GM12892 (cell line): ENCODE data around the gene DELE1. TPM values are rescaled to one million over a fixed set of nuclear protein-coding genes. Genes with fewer than 3 reads are reported as not detected.

Experiments
- DNase-seq: peaks from one replicate; pipeline ENCODE4 v3.0.0; 2011; ENCODE audit not compliant: insufficient read length
- FAIRE-seq: peaks from 2 replicates; lab custom pipeline; 2011; peaks lifted over from hg19 to GRCh38; lab: Jason Lieb, UNC
- POLR2A ChIP-seq: IDR thresholded peaks from 2 replicates; pipeline ENCODE4 v1.6.1; 2011; ENCODE audit warnings: low read depth, low read length, control low read depth
- POLR2AphosphoS5 ChIP-seq: IDR thresholded peaks from 2 replicates; pipeline ENCODE4 v1.6.1; 2011; ENCODE audit warnings: low read depth, low read length, control low read depth
- TAF1 ChIP-seq: IDR thresholded peaks from 2 replicates; pipeline ENCODE4 v1.6.1; 2011; ENCODE audit warnings: low read depth, mild to moderate bottlenecking, control low read depth, low read length, borderline replicate concordance
- polyA plus RNA-seq: library from polyadenylated mRNA; unstranded; fragments of >200 nt; gene quantifications from one replicate; pipeline ENCODE4 v1.2.1, GENCODE V29; 2012; ENCODE audit warnings: missing spikeins, inconsistent platforms; ENCODE audit not compliant: missing spikeins

DELE1 gene
- 43.2 TPM for polyA plus RNA-seq

GRCh38 chr5:141923448-141924313, at the start of gene DELE1:
TSS of gene DELE1 (plus strand) at chr5:141923871. CDS start at chr5:141923942, 71 bp downstream.
- DNase-seq (peak; percentile 93), FAIRE-seq (peak; percentile 97)
- peak; percentile 87 for TF ChIP-seq POLR2AphosphoS5
- peak; percentile 21; the same call in 1 of the 2 replicates for TF ChIP-seq TAF1
- peak; percentile 87 for TF ChIP-seq POLR2A

- peak; percentile 2 for DNase-seq
- TF ChIP-seq POLR2A = no peak
- TF ChIP-seq POLR2AphosphoS5 = no peak
- TF ChIP-seq TAF1 = no peak
- FAIRE-seq = no peak
Observed at GRCh38 chr5:141873933-141874261, 49.8 kb upstream of the DELE1 start.

- DNase-seq (peak; percentile 2), FAIRE-seq (no peak)
- no peak for TF ChIP-seq POLR2AphosphoS5
- no peak for TF ChIP-seq TAF1
- no peak for TF ChIP-seq POLR2A
Observed at GRCh38 chr5:141874262-141874964, 49.3 kb upstream of the DELE1 start.

- peak; percentile 1 for DNase-seq
- FAIRE-seq = no peak
- no peak for TF ChIP-seq POLR2AphosphoS5
Observed at GRCh38 chr5:141875022-141875740, 48.5 kb upstream of the DELE1 start.

GRCh38 chr5:141875795-141876627, 47.7 kb upstream of the DELE1 start:
- FAIRE-seq = no peak
- DNase-seq = peak; percentile 1
- no peak for TF ChIP-seq POLR2AphosphoS5
- no peak for TF ChIP-seq POLR2A
- no peak for TF ChIP-seq TAF1

GRCh38 chr5:141876628-141877355, 46.9 kb upstream of the DELE1 start:
- DNase-seq (peak; percentile 13), FAIRE-seq (no peak)
- TF ChIP-seq POLR2AphosphoS5 = no peak
- no peak for TF ChIP-seq TAF1
- TF ChIP-seq POLR2A = no peak

- DNase-seq (no peak), FAIRE-seq (no peak)
- TF ChIP-seq TAF1 (no peak), POLR2AphosphoS5 (no peak), POLR2A (no peak)
Observed at GRCh38 chr5:141877356-141878185, 46.1 kb upstream of the DELE1 start.

GRCh38 chr5:141878186-141878710, 45.4 kb upstream of the DELE1 start, which contains the start of gene PCDH1:
TSS of gene PCDH1 (minus strand) at chr5:141878410. CDS start at chr5:141878262, 148 bp downstream.
- FAIRE-seq (no peak), DNase-seq (no peak)
- TF ChIP-seq TAF1 = no peak
- TF ChIP-seq POLR2A = no peak
- no peak for TF ChIP-seq POLR2AphosphoS5

- TF ChIP-seq POLR2A (no peak), TAF1 (no peak), POLR2AphosphoS5 (no peak)
- FAIRE-seq (peak; percentile 90), DNase-seq (no peak)
Observed at GRCh38 chr5:141878711-141879425, 44.8 kb upstream of the DELE1 start.
